ENCODE data around the gene LECT2. TPM values are rescaled to one million over a fixed set of nuclear protein-coding genes. Genes with fewer than 3 reads are reported as not detected.

LECT2 gene
- total RNA-seq, 1 experiment from 2014 or later, result not detected

Other genes with a start within 250 kb of the LECT2 start
- 0.04 and 0.38 TPM in 2 replicates for gene SLC25A48, start 120.3 kb downstream of the LECT2 start, total RNA-seq (2014; rRNA removed; shearing (Covaris generic))
- not detected in 2 replicates for gene IL9, start 59.1 kb downstream of the LECT2 start, total RNA-seq (2014; rRNA removed; shearing (Covaris generic))
- 3.2 and 4.3 TPM in 2 replicates for gene TGFBI, start 74.0 kb upstream of the LECT2 start, total RNA-seq (2014; rRNA removed; shearing (Covaris generic))
- 38.4 and 45.2 TPM in 2 replicates for gene SMAD5, start 177.9 kb upstream of the LECT2 start, total RNA-seq (2014; rRNA removed; shearing (Covaris generic))
- 1.4 TPM in 2 replicates for gene SMIM32, start 238.2 kb upstream of the LECT2 start, total RNA-seq (2014; rRNA removed; shearing (Covaris generic))

Data from H7 (cell line).